ENCODE measurements around the gene ADM. TPM values are rescaled to one million over a fixed set of nuclear protein-coding genes. Genes with fewer than 3 reads are reported as not detected.

ADM gene
- polyA plus RNA-seq, 3 donors, result 9.5 to 224 (median 20.0) TPM

DNA sequence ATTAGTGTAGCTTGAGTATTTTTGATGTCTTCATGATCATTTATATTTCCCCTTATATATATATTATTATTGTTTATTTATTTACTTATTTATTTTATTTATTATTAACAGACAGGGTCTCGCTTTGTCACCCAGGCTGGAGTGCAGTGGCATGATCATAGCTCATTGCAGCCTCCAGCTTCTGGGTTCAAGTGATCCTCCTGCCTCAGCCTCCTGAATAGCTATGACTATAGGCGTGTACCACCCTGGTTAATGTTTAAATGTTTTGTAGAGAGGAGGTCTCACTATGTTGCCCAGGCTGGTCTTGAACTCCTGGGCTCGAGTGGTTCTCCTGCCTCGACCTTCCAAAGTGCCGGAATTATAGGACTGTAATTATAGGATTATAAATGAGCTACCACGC lies 10.2 kb downstream of the ADM start:
- Mint-ChIP-seq H3K9me3 (peaks cover 0 to 2% (median 0%) of the 10 kb centered on the region in 7 donors), H3K27ac (peak overlapping the region in 2 of 7 donors; percentile 19 to 63), H3K36me3 (no peaks in the 10 kb centered on the region), H3K27me3 (ENCODE audit: low read depth in 3 of 3) (peaks cover 0 to 2% (median 0%) of the 10 kb centered on the region in 3 donors), H3K4me1 (peaks cover 7% of the 10 kb centered on the region), H3K4me3 (no peak overlapping the region)
- TF ChIP-seq, protein P1, sequence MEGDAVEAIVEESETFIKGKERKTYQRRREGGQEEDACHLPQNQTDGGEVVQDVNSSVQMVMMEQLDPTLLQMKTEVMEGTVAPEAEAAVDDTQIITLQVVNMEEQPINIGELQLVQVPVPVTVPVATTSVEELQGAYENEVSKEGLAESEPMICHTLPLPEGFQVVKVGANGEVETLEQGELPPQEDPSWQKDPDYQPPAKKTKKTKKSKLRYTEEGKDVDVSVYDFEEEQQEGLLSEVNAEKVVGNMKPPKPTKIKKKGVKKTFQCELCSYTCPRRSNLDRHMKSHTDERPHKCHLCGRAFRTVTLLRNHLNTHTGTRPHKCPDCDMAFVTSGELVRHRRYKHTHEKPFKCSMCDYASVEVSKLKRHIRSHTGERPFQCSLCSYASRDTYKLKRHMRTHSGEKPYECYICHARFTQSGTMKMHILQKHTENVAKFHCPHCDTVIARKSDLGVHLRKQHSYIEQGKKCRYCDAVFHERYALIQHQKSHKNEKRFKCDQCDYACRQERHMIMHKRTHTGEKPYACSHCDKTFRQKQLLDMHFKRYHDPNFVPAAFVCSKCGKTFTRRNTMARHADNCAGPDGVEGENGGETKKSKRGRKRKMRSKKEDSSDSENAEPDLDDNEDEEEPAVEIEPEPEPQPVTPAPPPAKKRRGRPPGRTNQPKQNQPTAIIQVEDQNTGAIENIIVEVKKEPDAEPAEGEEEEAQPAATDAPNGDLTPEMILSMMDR (IDR thresholded peaks at IDR 0.05), result no peak
- Histone ChIP-seq H3K79me2 (ENCODE audit: insufficient read depth, low read length) (no peaks in the 10 kb centered on the region), H3K4me2 (replicated peaks; ENCODE audit: extremely low read depth, low read length, poor library complexity, severe bottlenecking) (no peak overlapping the region), H3K9ac (ENCODE audit: insufficient read depth, low read length, poor library complexity, severe bottlenecking) (no peak overlapping the region), H3K4me3 (replicated peaks in 1 of 3; ENCODE audit: low read depth in 2 of 3, low read length in 3 of 3) (no peak overlapping the region), H3K9me3 (replicated peaks in 1 of 2; ENCODE audit: control insufficient read depth in 1 of 2, insufficient read depth in 1 of 2, low read length in 2 of 2) (no peaks in the 10 kb centered on the region), H3K27ac (ENCODE audit: low read depth in 1 of 2, low read length in 2 of 2) (no peak overlapping the region), H3K27me3 (ENCODE audit: control insufficient read depth in 2 of 2, insufficient read depth in 2 of 2, low read length in 2 of 2) (no peaks in the 10 kb centered on the region), H3K36me3 (replicated peaks in 1 of 2; ENCODE audit: control insufficient read depth in 1 of 2, insufficient read depth in 2 of 2, low read length in 2 of 2) (no peaks in the 10 kb centered on the region), H3K4me1 (ENCODE audit: control insufficient read depth in 1 of 2, insufficient read depth in 2 of 2, low read length in 2 of 2) (peaks cover 4% of the 10 kb centered on the region in 2 donors), H4K20me1 (ENCODE audit: insufficient read depth, low read length) (no peaks in the 10 kb centered on the region), H2AFZ (ENCODE audit: insufficient read depth, low read depth, low read length, poor library complexity, severe bottlenecking) (no peak overlapping the region)
- DNase-seq, result no peak
- WGBS (ENCODE audit: insufficient coverage), result 100% methylated on average over 2 of the region's 6 CpGs
- intact Hi-C loops (cut with micrococcal nuclease), result no loop called here

DNA sequence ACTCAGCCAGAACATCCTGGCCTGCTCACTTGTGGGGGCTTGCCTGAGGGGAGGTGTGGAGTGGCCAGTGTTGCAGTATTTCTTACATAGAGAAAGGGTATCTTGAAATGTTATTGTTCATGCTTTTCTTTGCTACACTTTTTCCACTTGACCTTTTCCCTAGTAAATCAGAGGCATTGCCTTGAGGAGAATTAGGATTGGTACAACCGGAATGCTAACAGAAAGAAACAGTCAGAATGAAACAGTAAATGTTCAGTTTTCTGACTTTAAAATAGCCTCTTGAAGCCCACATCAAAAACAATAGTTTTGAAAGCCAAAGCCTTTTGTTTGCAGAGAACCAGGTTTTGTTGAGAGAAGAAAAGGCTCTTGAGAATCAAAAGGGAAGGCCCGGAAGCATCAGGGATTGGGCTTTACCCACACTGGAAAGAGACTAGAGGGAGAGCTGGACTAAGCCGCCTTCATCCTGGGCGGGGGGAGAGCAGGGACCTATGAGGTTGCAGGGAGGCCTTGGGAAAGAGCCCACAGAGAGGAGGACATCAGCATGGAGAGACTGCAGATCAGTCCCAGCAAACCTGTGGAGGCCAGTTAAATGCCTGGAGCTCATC lies 12.4 kb downstream of the ADM start:
- TF ChIP-seq, protein P1 (IDR thresholded peaks at IDR 0.05), result no peak
- Mint-ChIP-seq H3K4me1 (peaks cover 7% of the 10 kb centered on the region), H3K9me3 (no peaks in the 10 kb centered on the region), H3K36me3 (no peaks in the 10 kb centered on the region), H3K4me3 (no peak overlapping the region), H3K27me3 (ENCODE audit: low read depth in 3 of 3) (peaks cover 0 to 2% (median 0%) of the 10 kb centered on the region in 3 donors), H3K27ac (peak overlapping the region in 1 of 7 donors; percentile 20)
- H3K9me3 ChIP-seq (replicated peaks in 1 of 2; ENCODE audit: control insufficient read depth in 1 of 2, insufficient read depth in 1 of 2, low read length in 2 of 2), result no peaks in the 10 kb centered on the region
- no peaks in the 10 kb centered on the region for H4K20me1 ChIP-seq (ENCODE audit: insufficient read depth, low read length)
- H3K9ac ChIP-seq (ENCODE audit: insufficient read depth, low read length, poor library complexity, severe bottlenecking), result no peak overlapping the region
- no peaks in the 10 kb centered on the region for H3K27me3 ChIP-seq (ENCODE audit: control insufficient read depth in 2 of 2, insufficient read depth in 2 of 2, low read length in 2 of 2)
- H3K27ac ChIP-seq (ENCODE audit: low read depth in 1 of 2, low read length in 2 of 2), result no peak overlapping the region
- 100% methylated on average over 3 of the region's 4 CpGs for WGBS (ENCODE audit: insufficient coverage)
- intact Hi-C loops (cut with micrococcal nuclease), result no loop called here
- peak overlapping the region; percentile 12 for H2AFZ ChIP-seq (ENCODE audit: insufficient read depth, low read depth, low read length, poor library complexity, severe bottlenecking)
- H3K4me3 ChIP-seq (replicated peaks in 1 of 3; ENCODE audit: low read depth in 2 of 3, low read length in 3 of 3), result no peak overlapping the region
- no peak overlapping the region for H3K4me2 ChIP-seq (replicated peaks; ENCODE audit: extremely low read depth, low read length, poor library complexity, severe bottlenecking)
- H3K79me2 ChIP-seq (ENCODE audit: insufficient read depth, low read length), result no peaks in the 10 kb centered on the region
- DNase-seq, result no peak
- no peaks in the 10 kb centered on the region for H3K36me3 ChIP-seq (replicated peaks in 1 of 2; ENCODE audit: control insufficient read depth in 1 of 2, insufficient read depth in 2 of 2, low read length in 2 of 2)
- H3K4me1 ChIP-seq (ENCODE audit: control insufficient read depth in 1 of 2, insufficient read depth in 2 of 2, low read length in 2 of 2), result peaks cover 4% of the 10 kb centered on the region in 2 donors

Measured in CD14-positive monocyte (primary cell).